ENCODE results near the gene KIRREL3.
A peak's percentile ranks its signal among the peaks of the same experiment; 100 is the strongest.

KIRREL3 gene

GRCh38 chr11:126768702-126769101 is 231.9 kb downstream of the KIRREL3 start:
- Mint-ChIP-seq H3K27me3 (peaks cover 8% of the 10 kb centered on the region), H3K27ac (no peak overlapping the region), H3K4me1 (ENCODE audit: low read depth) (no peaks in the 10 kb centered on the region), H3K4me3 (no peak overlapping the region), H3K9me3 (no peaks in the 10 kb centered on the region), H3K36me3 (ENCODE audit: low read depth) (no peaks in the 10 kb centered on the region)

GRCh38 chr11:126766440-126766839 is 234.1 kb downstream of the KIRREL3 start:
- Mint-ChIP-seq H3K4me3 (no peak overlapping the region), H3K27me3 (peaks cover 6% of the 10 kb centered on the region), H3K9me3 (no peaks in the 10 kb centered on the region), H3K36me3 (ENCODE audit: low read depth) (no peaks in the 10 kb centered on the region), H3K27ac (no peak overlapping the region), H3K4me1 (ENCODE audit: low read depth) (no peaks in the 10 kb centered on the region)

DNA sequence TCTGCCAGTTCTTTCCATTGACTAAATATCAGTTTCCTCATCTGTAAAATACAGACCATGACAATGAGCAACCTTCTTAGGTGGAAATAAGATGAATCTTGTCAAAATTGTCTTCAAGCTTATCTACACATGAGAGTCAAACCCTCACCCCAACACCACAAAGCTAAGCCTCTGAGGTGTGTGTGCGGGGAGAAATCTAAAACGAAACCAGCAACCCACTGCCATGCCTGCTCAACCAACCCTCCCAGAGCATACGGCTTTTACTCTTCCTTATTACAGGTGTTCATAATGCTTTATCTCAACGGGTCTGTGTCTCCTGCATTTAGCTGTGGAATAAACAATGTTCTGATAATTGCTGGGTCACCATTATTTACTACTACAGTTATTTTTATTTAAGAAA is 235.4 kb downstream of the KIRREL3 start:
- no peaks in the 10 kb centered on the region for H3K9me3 Mint-ChIP-seq
- peaks cover 6% of the 10 kb centered on the region for H3K27me3 Mint-ChIP-seq
- no peaks in the 10 kb centered on the region for H3K36me3 Mint-ChIP-seq (ENCODE audit: low read depth)
- no peaks in the 10 kb centered on the region for H3K4me1 Mint-ChIP-seq (ENCODE audit: low read depth)
- H3K27ac Mint-ChIP-seq, result no peak overlapping the region
- no peak overlapping the region for H3K4me3 Mint-ChIP-seq

- Mint-ChIP-seq H3K9me3 (no peaks in the 10 kb centered on the region), H3K27me3 (peaks cover 6% of the 10 kb centered on the region), H3K27ac (no peak overlapping the region), H3K4me1 (ENCODE audit: low read depth) (no peaks in the 10 kb centered on the region), H3K4me3 (no peak overlapping the region), H3K36me3 (ENCODE audit: low read depth) (no peaks in the 10 kb centered on the region)
These were observed 236.3 kb downstream of the KIRREL3 start for GRCh38 chr11:126764231-126764630.

DNA sequence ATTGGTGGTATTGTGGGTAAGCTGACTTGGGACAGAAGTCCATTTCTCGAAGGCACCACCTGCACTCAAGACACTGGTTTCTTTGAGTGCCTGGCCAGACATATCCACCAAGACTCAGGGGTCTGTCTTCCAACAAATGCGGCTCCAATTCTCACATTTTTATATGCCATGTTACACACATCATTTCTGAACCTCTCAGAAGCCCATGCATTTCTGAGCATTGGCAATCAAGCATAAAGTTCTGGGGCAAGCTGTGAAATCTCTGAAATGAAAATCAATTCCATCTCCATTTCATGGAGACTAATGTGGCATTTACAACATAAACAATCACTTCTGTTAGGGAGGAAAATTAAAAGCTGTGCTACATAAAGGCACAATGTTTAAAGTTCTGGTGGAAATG is 243.7 kb downstream of the KIRREL3 start:
- no peak overlapping the region for H3K4me3 Mint-ChIP-seq
- no peak overlapping the region for H3K27ac Mint-ChIP-seq
- no peaks in the 10 kb centered on the region for H3K36me3 Mint-ChIP-seq (ENCODE audit: low read depth)
- no peaks in the 10 kb centered on the region for H3K9me3 Mint-ChIP-seq
- peaks cover 7% of the 10 kb centered on the region for H3K27me3 Mint-ChIP-seq
- H3K4me1 Mint-ChIP-seq (ENCODE audit: low read depth), result no peaks in the 10 kb centered on the region

DNA sequence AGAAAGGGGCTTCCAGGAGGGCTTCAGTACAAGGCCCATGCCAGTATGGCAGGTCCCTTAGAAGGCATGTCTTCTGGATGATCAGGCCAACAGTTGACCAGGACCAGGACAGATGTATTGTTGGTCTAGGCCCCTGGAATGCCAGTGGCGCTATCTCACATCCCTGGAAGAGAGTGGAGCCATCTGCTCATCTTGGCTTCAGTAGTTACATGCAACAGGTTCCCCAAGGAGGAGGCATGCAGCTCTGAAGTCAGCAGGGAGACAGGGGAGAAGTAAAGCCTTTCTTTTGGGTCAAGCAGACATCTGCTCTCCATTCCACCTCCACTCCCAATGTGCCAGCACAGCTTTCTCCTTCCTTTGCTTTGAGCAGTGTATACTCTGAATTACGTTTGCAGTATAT is 244.1 kb downstream of the KIRREL3 start:
- no peaks in the 10 kb centered on the region for H3K36me3 Mint-ChIP-seq (ENCODE audit: low read depth)
- H3K27me3 Mint-ChIP-seq, result peaks cover 7% of the 10 kb centered on the region
- no peak overlapping the region for H3K4me3 Mint-ChIP-seq
- H3K27ac Mint-ChIP-seq, result no peak overlapping the region
- H3K9me3 Mint-ChIP-seq, result no peaks in the 10 kb centered on the region
- no peaks in the 10 kb centered on the region for H3K4me1 Mint-ChIP-seq (ENCODE audit: low read depth)

GRCh38 chr11:126755526-126755925 is 245.0 kb downstream of the KIRREL3 start:
- H3K36me3 Mint-ChIP-seq (ENCODE audit: low read depth), result no peaks in the 10 kb centered on the region
- no peaks in the 10 kb centered on the region for H3K9me3 Mint-ChIP-seq
- H3K27ac Mint-ChIP-seq, result no peak overlapping the region

GRCh38 chr11:126754591-126755426 is 245.8 kb downstream of the KIRREL3 start:
- H3K36me3 Mint-ChIP-seq (ENCODE audit: low read depth), result no peaks in the 10 kb centered on the region
- no peak overlapping the region for H3K4me3 Mint-ChIP-seq
- H3K27ac Mint-ChIP-seq, result no peak overlapping the region
- peaks cover 7% of the 10 kb centered on the region for H3K27me3 Mint-ChIP-seq
- no peaks in the 10 kb centered on the region for H3K4me1 Mint-ChIP-seq (ENCODE audit: low read depth)
- H3K9me3 Mint-ChIP-seq, result no peaks in the 10 kb centered on the region

More at GRCh38 chr11:126755526-126755925, 245.0 kb downstream of the KIRREL3 start:
- H3K4me3 Mint-ChIP-seq, result no peak overlapping the region
- no peaks in the 10 kb centered on the region for H3K4me1 Mint-ChIP-seq (ENCODE audit: low read depth)
- H3K27me3 Mint-ChIP-seq, result peaks cover 7% of the 10 kb centered on the region

DNA sequence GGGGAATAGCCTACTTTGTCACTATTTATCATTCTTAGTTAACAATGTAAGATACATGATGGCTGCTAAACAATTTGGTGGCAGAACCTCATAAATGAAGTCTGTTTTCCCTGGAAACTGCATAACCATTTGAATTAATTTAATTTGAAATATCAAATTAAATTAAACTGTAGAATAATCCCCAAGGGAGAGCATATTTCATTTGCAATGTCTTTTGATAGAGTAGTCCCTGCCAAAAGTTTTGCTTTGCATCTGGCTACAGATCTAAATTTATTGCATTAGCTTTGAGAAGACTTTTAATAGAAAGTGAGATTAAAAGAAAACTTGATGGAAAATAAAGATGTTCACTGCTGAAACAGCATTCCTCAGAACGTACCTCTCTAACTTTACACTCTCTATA is 246.6 kb downstream of the KIRREL3 start:
- H3K9me3 Mint-ChIP-seq, result peaks cover 4% of the 10 kb centered on the region
- no peaks in the 10 kb centered on the region for H3K36me3 Mint-ChIP-seq (ENCODE audit: low read depth)
- peaks cover 8% of the 10 kb centered on the region for H3K27me3 Mint-ChIP-seq
- H3K27ac Mint-ChIP-seq, result no peak overlapping the region
- H3K4me1 Mint-ChIP-seq (ENCODE audit: low read depth), result peaks cover 3% of the 10 kb centered on the region
- no peak overlapping the region for H3K4me3 Mint-ChIP-seq

DNA sequence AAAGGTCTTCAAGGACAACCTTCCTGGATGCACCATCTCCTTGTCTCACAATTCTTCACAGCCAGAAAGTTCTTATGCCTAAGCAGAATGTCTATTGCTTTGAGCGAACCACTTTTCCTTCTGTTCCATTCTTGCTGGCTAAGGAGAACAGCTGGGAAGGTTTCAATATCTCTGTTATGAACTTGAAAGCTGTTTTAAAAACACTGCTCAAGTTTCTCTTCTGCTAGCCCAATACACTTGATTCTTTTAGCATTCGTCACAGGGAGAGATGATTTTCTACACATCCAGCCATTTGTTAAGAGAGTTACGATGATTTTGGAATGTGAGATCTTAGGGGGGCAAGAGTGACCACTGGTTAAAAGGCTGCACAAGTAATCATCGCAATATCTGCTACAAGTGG is 249.3 kb downstream of the KIRREL3 start:
- Mint-ChIP-seq H3K27me3 (peaks cover 10% of the 10 kb centered on the region), H3K4me3 (no peak overlapping the region), H3K4me1 (ENCODE audit: low read depth) (peaks cover 8% of the 10 kb centered on the region), H3K9me3 (peaks cover 4% of the 10 kb centered on the region), H3K27ac (no peak overlapping the region), H3K36me3 (ENCODE audit: low read depth) (no peaks in the 10 kb centered on the region)

- Mint-ChIP-seq H3K4me3 (no peak overlapping the region), H3K27ac (peak overlapping the region; percentile 15), H3K4me1 (ENCODE audit: low read depth) (peaks cover 8% of the 10 kb centered on the region), H3K27me3 (peaks cover 4% of the 10 kb centered on the region), H3K9me3 (peaks cover 4% of the 10 kb centered on the region), H3K36me3 (ENCODE audit: low read depth) (no peaks in the 10 kb centered on the region)
These were observed 251.8 kb downstream of the KIRREL3 start for GRCh38 chr11:126748793-126749192.

GRCh38 chr11:126748100-126748791 is 252.3 kb downstream of the KIRREL3 start:
- Mint-ChIP-seq H3K4me3 (no peak overlapping the region), H3K36me3 (ENCODE audit: low read depth) (no peaks in the 10 kb centered on the region), H3K27ac (peak overlapping the region; percentile 15), H3K9me3 (peaks cover 4% of the 10 kb centered on the region), H3K27me3 (peaks cover 4% of the 10 kb centered on the region), H3K4me1 (ENCODE audit: low read depth) (peaks cover 8% of the 10 kb centered on the region)

GRCh38 chr11:126747315-126747714 is 253.3 kb downstream of the KIRREL3 start:
- Mint-ChIP-seq H3K4me1 (ENCODE audit: low read depth) (peaks cover 8% of the 10 kb centered on the region), H3K36me3 (ENCODE audit: low read depth) (no peaks in the 10 kb centered on the region), H3K4me3 (no peak overlapping the region), H3K27ac (no peak overlapping the region), H3K9me3 (peaks cover 4% of the 10 kb centered on the region), H3K27me3 (peaks cover 4% of the 10 kb centered on the region)

DNA sequence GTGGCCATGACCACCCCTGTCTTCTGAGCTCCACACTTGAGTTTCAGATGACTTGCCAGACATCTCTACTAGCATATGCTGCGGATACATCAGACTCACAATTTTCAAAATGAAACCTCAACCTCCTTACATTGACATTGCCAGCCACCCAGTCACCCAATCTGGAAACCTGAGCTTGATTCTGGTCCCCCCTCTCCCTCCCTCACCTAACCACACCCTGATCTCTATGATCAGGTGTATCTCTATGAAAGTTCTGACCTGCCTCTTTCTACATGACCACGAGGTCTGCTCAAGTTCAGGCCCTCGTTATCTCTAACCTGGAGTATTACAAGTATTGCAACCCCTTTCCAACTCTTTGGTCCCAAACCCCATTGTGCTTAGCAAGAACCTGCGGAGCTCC is 254.1 kb downstream of the KIRREL3 start:
- no peak overlapping the region for H3K4me3 Mint-ChIP-seq
- H3K9me3 Mint-ChIP-seq, result peaks cover 4% of the 10 kb centered on the region

DNA sequence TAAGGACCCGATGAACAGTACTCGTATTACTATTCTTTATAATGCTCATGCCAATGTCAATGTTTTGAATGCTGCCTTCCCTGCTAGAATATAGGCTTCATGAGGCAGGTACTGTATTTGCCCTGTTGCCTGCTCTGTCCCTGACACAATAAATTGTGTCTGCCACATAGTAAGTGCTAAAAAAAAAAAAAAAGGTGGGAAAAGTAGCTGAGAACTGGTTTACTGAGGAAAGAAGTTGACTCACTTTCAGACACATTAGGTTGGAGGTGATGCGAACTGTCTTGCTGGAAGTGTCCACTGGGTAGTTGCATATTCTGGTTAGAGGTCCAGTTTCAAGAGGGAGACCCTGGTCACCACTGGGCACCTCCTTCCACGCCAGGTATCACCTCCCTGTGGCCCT is 255.9 kb downstream of the KIRREL3 start:
- H3K27ac Mint-ChIP-seq, result no peak overlapping the region
- no peak overlapping the region for H3K4me3 Mint-ChIP-seq
- H3K36me3 Mint-ChIP-seq (ENCODE audit: low read depth), result no peaks in the 10 kb centered on the region
- peaks cover 4% of the 10 kb centered on the region for H3K27me3 Mint-ChIP-seq
- H3K4me1 Mint-ChIP-seq (ENCODE audit: low read depth), result peaks cover 8% of the 10 kb centered on the region
- H3K9me3 Mint-ChIP-seq, result peaks cover 4% of the 10 kb centered on the region

More for the DNA sequence above, 254.1 kb downstream of the KIRREL3 start:
- peaks cover 8% of the 10 kb centered on the region for H3K4me1 Mint-ChIP-seq (ENCODE audit: low read depth)
- no peak overlapping the region for H3K27ac Mint-ChIP-seq
- H3K27me3 Mint-ChIP-seq, result peaks cover 4% of the 10 kb centered on the region
- H3K36me3 Mint-ChIP-seq (ENCODE audit: low read depth), result no peaks in the 10 kb centered on the region
